K562 (cell line): Measurements from ENCODE around the gene CASP9. TPM values are rescaled to one million over a fixed set of nuclear protein-coding genes. Genes with fewer than 3 reads are reported as not detected.

Source experiments
- JUN ChIP-seq, 2 experiments: sonication (generic) in 1 of 2; formaldehyde crosslinking in 1 of 2; IDR thresholded peaks; 2 replicates each; pipeline versions ENCODE4 v1.6.1 to v1.8.0; 2012 to 2022; ENCODE audit warnings: borderline replicate concordance in 2 of 2, mild to moderate bottlenecking in 2 of 2, improper control_type of control experiment in 1 of 2, low read depth in 1 of 2, low read length in 1 of 2, missing genetic modification reagents in 1 of 2
- MNT ChIP-seq, 2 experiments: fragments of 450-650 bp; conservative IDR thresholded peaks; 2 replicates each; pipeline ENCODE4 v1.6.1; 2017; ENCODE audit warnings: mild to moderate bottlenecking in 2 of 2, moderate library complexity in 2 of 2
- NR2F6 ChIP-seq: fragments of 450-650 bp; formaldehyde crosslinking; IDR thresholded peaks from 2 replicates; pipeline ENCODE4 v1.4.0; 2020; ENCODE audit warnings: mild to moderate bottlenecking
- SAP30 ChIP-seq: fragments of 200-600 bp; sonication (generic); IDR thresholded peaks from 2 replicates; pipeline ENCODE4 v1.6.1; 2012; ENCODE audit warnings: borderline replicate concordance, low read depth, mild to moderate bottlenecking, moderate library complexity, low read length, control low read depth, inconsistent platforms; ENCODE audit not compliant: insufficient read depth, poor library complexity, severe bottlenecking
- SUPT5H ChIP-seq: fragments of 450-650 bp; IDR thresholded peaks from 2 replicates; pipeline ENCODE4 v1.6.1; 2016
- TAF1 ChIP-seq: IDR thresholded peaks from 2 replicates; pipeline ENCODE4 v1.6.1; 2011; ENCODE audit warnings: mild to moderate bottlenecking, low read length, moderate library complexity; ENCODE audit not compliant: insufficient read depth, control insufficient read depth, severe bottlenecking; ENCODE audit errors: extremely low read depth
- ZNF324 ChIP-seq: fragments of 250-450 bp; sonication (Bioruptor Pico); IDR thresholded peaks from 2 replicates; pipeline ENCODE4 v1.4.0; 2020; ENCODE audit warnings: mild to moderate bottlenecking
- polyA plus RNA-seq, 8 experiments: library from polyadenylated mRNA; depleted of rRNA in 4 of 8; stranded (reverse) in 5 of 8; unstranded in 3 of 8; fragments of >200 nt; fragmentation: Nextera tagmentation in 2 of 8; fragmentation: Illumina TruSeq in 1 of 8; extraction: Ambion mirVana in 2 of 8; extraction: Trizol in 1 of 8; gene quantifications; 2 replicates each; pipeline versions ENCODE4 v1.2.1 to v1.2.3, GENCODE V29; 2011 to 2014; ENCODE audit warnings: inconsistent platforms in 1 of 8, missing spikeins in 1 of 8
- total RNA-seq, 7 experiments: library from RNA; depleted of rRNA in 6 of 7; stranded (reverse); fragments of >200 nt in 6 of 7; fragmentation: Illumina TruSeq in 2 of 7; extraction: Trizol in 2 of 7; gene quantifications; 2 replicates each; pipeline versions ENCODE4 v1.2.1 to v1.2.3, GENCODE V29; 2011 to 2021; ENCODE audit warnings: low replicate concordance in 1 of 7

The CASP9 gene
- total and polyA plus RNA-seq, 9 of the 15 experiments (the other 6 are each of a cell fraction or from before 2014, with no cell fraction given) = 10.8 to 54.1 (median 30.7) TPM

- TF ChIP-seq MNT (conservative IDR thresholded peaks at IDR 0.05) = 0 out of 4 replicates have a peak, but pooled peaks of 1 of the 2 experiments have one; percentile 1
- TF ChIP-seq JUN (IDR thresholded peaks at IDR 0.05; ENCODE audit: borderline replicate concordance, low read depth, low read length) = 0 out of 2 replicates have a peak, but pooled peaks have one; percentile 25
- TF ChIP-seq JUN (CRISPR knock-in tag; IDR thresholded peaks at IDR 0.05; ENCODE audit: borderline replicate concordance) = no peak
- 0 out of 2 replicates have a peak, but pooled peaks have one; percentile 16 for TF ChIP-seq NR2F6 (CRISPR knock-in tag)
- TF ChIP-seq SUPT5H = 0 out of 2 replicates have a peak, but pooled peaks have one; percentile 25
- no peak for TF ChIP-seq ZNF324
- peak; percentile 17 for TF ChIP-seq TAF1
- TF ChIP-seq SAP30 = peak; percentile 53
Measured at GRCh38 chr1:15525050-15526020, 1.3 kb upstream of the CASP9 start (continued).
